OCI-LY3 (cell line): Measurements from ENCODE around the gene CNOT3.

Source experiments
- CTCF ChIP-seq: fragments of 200-600, 300-600 bp; sonication (generic); IDR thresholded peaks from 2 replicates; pipeline ENCODE4 v1.5.1; 2014; ENCODE audit warnings: antibody characterized with exemption, low read length, low read depth
- EZH2phosphoT487 ChIP-seq: fragments of 200-600 bp; shearing (Covaris generic); IDR thresholded peaks from 2 replicates; pipeline ENCODE4 v1.6.1; 2018; ENCODE audit warnings: antibody characterized with exemption, mixed run types, low read depth

- TF ChIP-seq EZH2phosphoT487 (no peak), CTCF (peak; percentile 39)
Observed at GRCh38 chr19:54179921-54180461, 42.4 kb downstream of the CNOT3 start.
